K562 (cell line): ENCODE measurements around the gene MRPS33. TPM values are rescaled to one million over a fixed set of nuclear protein-coding genes. Genes with fewer than 3 reads are reported as not detected.

ENCODE experiments used
- ATAC-seq: fragments of 200-7000 bp; cut with Tn5 transposase; 3 replicates; pipeline ENCODE4 v1.9.1; 2020; ENCODE audit warnings: moderate library complexity
- BruUV-seq: library from RNA; stranded (reverse); fragments of 400-500 nt; replicated peaks from 2 replicates; lab custom pipeline; 2021; lab: Mats Ljungman, UMichigan
- CTCF ChIA-PET: fragments of 300-600 bp; formaldehyde crosslinking; extraction: SDS; loops from one replicate; lab custom pipeline; 2021; ENCODE audit warnings: low intra/inter-chr PET ratio; lab: Yijun Ruan, JAX
- POLR2A ChIA-PET: fragments of 300-600, 350-650 bp; sonication (Branson Sonifier 250); formaldehyde crosslinking; extraction: SDS; loops from one replicate; lab custom pipeline; 2021; ENCODE audit warnings: antibody characterized with exemption, inconsistent platforms; lab: Yijun Ruan, JAX
- DNase-seq, 4 experiments: peaks; one replicate each; pipeline versions ENCODE4 v3.0.0 to v3.0.0-alpha.2; 2011 to 2018; ENCODE audit warnings: low spot score in 3 of 4, mixed read lengths in 3 of 4; ENCODE audit errors: extremely low read depth in 1 of 4
- FAIRE-seq: peaks from 2 replicates; lab custom pipeline; 2011; peaks lifted over from hg19 to GRCh38; lab: Jason Lieb, UNC
- H2AFZ ChIP-seq: 2 replicates; pipeline ENCODE4 v1.6.0; 2011; ENCODE audit warnings: low read depth, low read length, control low read depth, inconsistent platforms
- H3K27ac ChIP-seq: fragments of 200-600 bp; 3 replicates; pipeline ENCODE4 v1.8.0; 2011; ENCODE audit warnings: low read depth, mild to moderate bottlenecking, control low read depth, inconsistent platforms, low read length, moderate library complexity, mixed read lengths; ENCODE audit errors: extremely low read depth
- H3K27me3 ChIP-seq, 2 experiments: fragments of 300-600 bp in 1 of 2; 2 replicates in 1 of 2; 3 replicates in 1 of 2; pipeline versions ENCODE4 v1.6.0 to v1.8.0; 2011; ENCODE audit warnings: inconsistent platforms in 2 of 2, low read length in 2 of 2, mild to moderate bottlenecking in 1 of 2, mixed read lengths in 1 of 2, moderate library complexity in 1 of 2; ENCODE audit not compliant: control insufficient read depth in 2 of 2, insufficient read depth in 2 of 2
- H3K36me3 ChIP-seq: fragments of 300-600 bp; 3 replicates; pipeline ENCODE4 v1.8.0; 2011; ENCODE audit warnings: mild to moderate bottlenecking, low read length, inconsistent platforms; ENCODE audit not compliant: control insufficient read depth, insufficient read depth
- H3K4me1 ChIP-seq, 2 experiments: fragments of 200-600 bp in 1 of 2; replicated peaks in 1 of 2; 2 replicates in 1 of 2; 3 replicates in 1 of 2; pipeline versions ENCODE4 v1.5.1 to v1.8.0; 2011; ENCODE audit warnings: inconsistent platforms in 2 of 2, low read length in 2 of 2, mild to moderate bottlenecking in 1 of 2, mixed read lengths in 1 of 2, moderate library complexity in 1 of 2; ENCODE audit not compliant: control insufficient read depth in 2 of 2, insufficient read depth in 2 of 2
- H3K4me2 ChIP-seq: 2 replicates; pipeline ENCODE4 v1.6.1; 2011; ENCODE audit warnings: low read length, control low read depth, inconsistent platforms, mixed read lengths; ENCODE audit not compliant: insufficient read depth
- H3K4me3 ChIP-seq: fragments of 200-600 bp; sonication (generic), shearing (Covaris generic); 2 replicates; pipeline ENCODE4 v1.5.1; 2016; ENCODE audit warnings: control low read depth, inconsistent platforms
- H3K79me2 ChIP-seq: fragments of 200-600 bp; 3 replicates; pipeline ENCODE4 v1.8.0; 2011; ENCODE audit warnings: low read length, inconsistent platforms; ENCODE audit not compliant: control insufficient read depth, insufficient read depth
- H3K9ac ChIP-seq, 2 experiments: 2 replicates each; pipeline versions ENCODE4 v1.6.0 to v1.6.1; 2011; ENCODE audit warnings: low read depth in 2 of 2, low read length in 2 of 2, control low read depth in 1 of 2, inconsistent platforms in 1 of 2, mild to moderate bottlenecking in 1 of 2, mixed read lengths in 1 of 2; ENCODE audit not compliant: insufficient read depth in 1 of 2
- H3K9me1 ChIP-seq: one replicate; pipeline ENCODE4 v1.6.0; 2011; ENCODE audit warnings: inconsistent platforms, mild to moderate bottlenecking, low read length, moderate library complexity; ENCODE audit not compliant: control insufficient read depth, insufficient read depth
- H3K9me3 ChIP-seq: replicated peaks from 2 replicates; pipeline ENCODE4 v1.5.1; 2011; ENCODE audit warnings: low read depth, low read length, inconsistent platforms; ENCODE audit not compliant: control insufficient read depth, insufficient read depth
- H4K20me1 ChIP-seq: replicated peaks from 2 replicates; pipeline ENCODE4 v1.6.1; 2011; ENCODE audit warnings: low read length, inconsistent platforms, mixed read lengths; ENCODE audit not compliant: control insufficient read depth, insufficient read depth
- CBX3 ChIP-seq, 2 experiments: IDR thresholded peaks; 1 replicate in 1 of 2; 2 replicates in 1 of 2; pipeline ENCODE4 v1.6.1; 2012; ENCODE audit warnings: inconsistent platforms in 2 of 2, low read length in 2 of 2, borderline replicate concordance in 1 of 2, control low read depth in 1 of 2
- CC2D1A ChIP-seq: fragments of 450-650 bp; IDR thresholded peaks from 2 replicates; pipeline ENCODE4 v1.6.1; 2017; ENCODE audit warnings: mild to moderate bottlenecking
- CTCF ChIP-seq, 3 experiments: IDR thresholded peaks in 2 of 3; conservative IDR thresholded peaks in 1 of 3; 2 replicates each; pipeline ENCODE4 v1.5.1; 2011 to 2012; ENCODE audit warnings: low read length in 3 of 3, mild to moderate bottlenecking in 3 of 3, control low read depth in 2 of 3, improper control_type of control experiment in 1 of 3, inconsistent platforms in 1 of 3, low read depth in 1 of 3, mixed read lengths in 1 of 3, moderate library complexity in 1 of 3; ENCODE audit not compliant: insufficient read depth in 2 of 3
- DEAF1 ChIP-seq: fragments of 450-650 bp; formaldehyde crosslinking; IDR thresholded peaks from 2 replicates; pipeline ENCODE4 v1.4.0; 2020; ENCODE audit warnings: mild to moderate bottlenecking, moderate library complexity
- POLR3A ChIP-seq: IDR thresholded peaks from 2 replicates; pipeline ENCODE4 v1.6.1; 2011; ENCODE audit warnings: borderline replicate concordance, mild to moderate bottlenecking, moderate library complexity; ENCODE audit not compliant: insufficient read length, insufficient read depth; ENCODE audit errors: extremely low read depth
- PRPF4 ChIP-seq: fragments of 200-400 bp; formaldehyde crosslinking; IDR thresholded peaks from one replicate; pipeline ENCODE4 v1.6.1; 2017; ENCODE audit warnings: low read length, low read depth, mild to moderate bottlenecking; ENCODE audit not compliant: insufficient read depth, poor library complexity, severe bottlenecking
- REST ChIP-seq, 2 experiments: fragments of 450-650 bp; formaldehyde crosslinking in 1 of 2; IDR thresholded peaks; 2 replicates each; pipeline versions ENCODE4 v1.4.0 to v1.6.1; 2014 to 2020; ENCODE audit warnings: mild to moderate bottlenecking in 2 of 2, borderline replicate concordance in 1 of 2, low read depth in 1 of 2
- RFX5 ChIP-seq: IDR thresholded peaks from 2 replicates; pipeline ENCODE4 v1.6.1; 2011; ENCODE audit warnings: low read depth, mild to moderate bottlenecking, improper control_type of control experiment, low read length
- SMARCA4 ChIP-seq: fragments of 450-650 bp; IDR thresholded peaks from 2 replicates; pipeline ENCODE4 v1.6.1; 2016
- WGBS: fragments of 100-300 bp; shearing (Covaris generic); methylation state at CpG from one replicate; pipeline ENCODE4 v1.1.6; 2016; ENCODE audit warnings: low coverage, mixed read lengths; ENCODE audit not compliant: insufficient coverage; ENCODE audit errors: missing lambda C conversion rate; 5-methylcytosine and 5-hydroxymethylcytosine counted together
- in situ Hi-C: fragments of 300-500 bp; cut with MboI; formaldehyde crosslinking; loops from 4 replicates; pipeline ENCODE4 v1.15.0; 2018; ENCODE audit warnings: inconsistent platforms, mixed read lengths
- intact Hi-C: fragments of 100-400 bp; cut with micrococcal nuclease; formaldehyde crosslinking; loops from 2 replicates; pipeline ENCODE4 v1.14.2; 2022
- polyA plus RNA-seq, 8 experiments: library from polyadenylated mRNA; depleted of rRNA in 4 of 8; stranded (reverse) in 5 of 8; unstranded in 3 of 8; fragments of >200 nt; fragmentation: Nextera tagmentation in 2 of 8; fragmentation: Illumina TruSeq in 1 of 8; extraction: Ambion mirVana in 2 of 8; extraction: Trizol in 1 of 8; gene quantifications; 2 replicates each; pipeline versions ENCODE4 v1.2.1 to v1.2.3, GENCODE V29; 2011 to 2014; ENCODE audit warnings: inconsistent platforms in 1 of 8, missing spikeins in 1 of 8
- total RNA-seq, 7 experiments: library from RNA; depleted of rRNA in 6 of 7; stranded (reverse); fragments of >200 nt in 6 of 7; fragmentation: Illumina TruSeq in 2 of 7; extraction: Trizol in 2 of 7; gene quantifications; 2 replicates each; pipeline versions ENCODE4 v1.2.1 to v1.2.3, GENCODE V29; 2011 to 2021; ENCODE audit warnings: low replicate concordance in 1 of 7

Gene MRPS33
- total and polyA plus RNA-seq, 9 of the 15 experiments (the other 6 are each of a cell fraction or from before 2014, with no cell fraction given) = 81.1 to 442 (median 149) TPM

- FAIRE-seq = no peak
- DNase-seq = peak; percentile 52 to 57 (median 54)
- H4K20me1 ChIP-seq = no peaks in the 10 kb centered on the region
- in situ Hi-C loops (no loop called here), intact Hi-C loops (loop anchor here (2.0 to 10.0 kb wide), 2 partner anchors 173 to 309 kb away; partner anchors contain the start of gene ADCK2)
- BruUV-seq = no TSS peak
- H3K27me3 ChIP-seq = 0 out of 5 replicates have a peak, but pooled peaks cover 3% of the 10 kb centered on the region in 2 experiments
- no peak overlapping the region for H3K27ac ChIP-seq
- no peak overlapping the region for H3K4me3 ChIP-seq
- H3K4me1 ChIP-seq = no peaks in the 10 kb centered on the region
- H2AFZ ChIP-seq = no peak overlapping the region
- WGBS = 11% methylated on average over 4 of the region's 4 CpGs
- no peaks in the 10 kb centered on the region for H3K79me2 ChIP-seq
- no peak overlapping the region for H3K4me2 ChIP-seq
- H3K36me3 ChIP-seq = no peaks in the 10 kb centered on the region
- POLR2A ChIA-PET = interaction anchor here (0.6 to 1.2 kb wide), 6 partner anchors 9 to 319 kb away, joined by 3 to 5 read pairs (median 4); no protein-coding TSS in a partner anchor
- no peak for ATAC-seq
- H3K9ac ChIP-seq = no peak overlapping the region
- CTCF ChIA-PET = interaction anchor here (0.5 to 2.8 kb wide), 8 partner anchors 25 to 1549 kb away, joined by 3 to 15 read pairs (median 4); no protein-coding TSS in a partner anchor
- no peaks in the 10 kb centered on the region for H3K9me1 ChIP-seq
- peaks cover 7% of the 10 kb centered on the region; the same call in 1 of the 2 replicates for H3K9me3 ChIP-seq
- TF ChIP-seq SMARCA4 (no peak), CTCF (IDR thresholded peaks at IDR 0.05 in 2 of 3, conservative IDR thresholded peaks at IDR 0.05 in 1 of 3; ENCODE audit: insufficient read depth in 2 of 3, low read depth in 1 of 3, low read length in 3 of 3) (peak in 2 of 3 experiments; percentile 46 to 80; a peak in 4 of 6 replicates), CBX3 (IDR thresholded peaks at IDR 0.05; ENCODE audit: borderline replicate concordance in 1 of 2, low read length in 2 of 2) (peak in 1 of 2 experiments; percentile 55; a peak in 1 of 3 replicates), REST (IDR thresholded peaks at IDR 0.05; ENCODE audit: borderline replicate concordance) (peak; percentile 58; the same call in 1 of the 2 replicates), REST (CRISPR knock-in tag; IDR thresholded peaks at IDR 0.05; ENCODE audit: low read depth) (no peak), POLR3A (no peak), CC2D1A (peak; percentile 40; the same call in 1 of the 2 replicates), DEAF1 (CRISPR knock-in tag) (peak; percentile 58), RFX5 (peak; percentile 85), PRPF4 (no peak)
Measured at GRCh38 chr7:140983802-140984201, 30.9 kb downstream of the MRPS33 start.
